Neural cell (in vitro differentiated cells): ENCODE results near the gene AGPAT2. TPM values are rescaled to one million over a fixed set of nuclear protein-coding genes. Genes with fewer than 3 reads are reported as not detected.

Source experiments
- H2AFZ ChIP-seq: fragments of 200-600, 300-800 bp; sonication (generic), shearing (Covaris generic); 2 replicates; pipeline ENCODE4 v1.6.0; 2014; ENCODE audit warnings: low read depth, mild to moderate bottlenecking, antibody characterized with exemption, low read length, moderate library complexity
- H3F3A ChIP-seq: fragments of 200-600 bp; shearing (Covaris generic); 2 replicates; pipeline ENCODE4 v1.6.1; 2016; ENCODE audit warnings: mild to moderate bottlenecking, moderate library complexity, mixed read lengths, antibody characterized with exemption, low read length; ENCODE audit not compliant: insufficient read depth, poor library complexity, severe bottlenecking
- H3K27ac ChIP-seq: fragments of 200-600, 300-800 bp; sonication (generic), shearing (Covaris generic); 2 replicates; pipeline ENCODE4 v1.5.1; 2014; ENCODE audit warnings: mild to moderate bottlenecking, low read length, moderate library complexity
- H3K27me3 ChIP-seq: fragments of 300-800, 200-600 bp; sonication (generic), shearing (Covaris generic); 2 replicates; pipeline ENCODE4 v1.6.0; 2014; ENCODE audit warnings: mild to moderate bottlenecking, low read depth, low read length, moderate library complexity; ENCODE audit not compliant: insufficient read depth
- H3K36me3 ChIP-seq: fragments of 300-800, 200-600 bp; sonication (generic), shearing (Covaris generic); 2 replicates; pipeline ENCODE4 v1.5.1; 2014; ENCODE audit warnings: mild to moderate bottlenecking, antibody characterized with exemption, low read length, moderate library complexity; ENCODE audit not compliant: insufficient read depth
- H3K4me2 ChIP-seq: fragments of 300-800, 200-600 bp; sonication (generic), shearing (Covaris generic); 2 replicates; pipeline ENCODE4 v1.6.0; 2014; ENCODE audit warnings: mild to moderate bottlenecking, low read length
- H3K4me3 ChIP-seq: fragments of 300-800, 200-600 bp; sonication (generic), shearing (Covaris generic); 2 replicates; pipeline ENCODE4 v1.5.1; 2014; ENCODE audit warnings: mild to moderate bottlenecking, low read length, moderate library complexity
- H3K79me2 ChIP-seq: fragments of 200-600 bp; shearing (Covaris generic); replicated peaks from 2 replicates; pipeline ENCODE4 v1.6.0; 2014; ENCODE audit warnings: mild to moderate bottlenecking, low read length, moderate library complexity; ENCODE audit not compliant: insufficient read depth
- H3K9ac ChIP-seq: fragments of 300-800, 200-600 bp; sonication (generic), shearing (Covaris generic); 2 replicates; pipeline ENCODE4 v1.6.1; 2016; ENCODE audit warnings: mild to moderate bottlenecking, low read length, mixed read lengths
- H3K9me2 ChIP-seq: fragments of 200-600 bp; shearing (Covaris generic); 2 replicates; pipeline ENCODE4 v1.6.1; 2016; ENCODE audit warnings: mild to moderate bottlenecking, low read length, mixed read lengths; ENCODE audit not compliant: insufficient read depth
- H3K9me3 ChIP-seq: fragments of 200-600, 300-800 bp; sonication (generic), shearing (Covaris generic); 2 replicates; pipeline ENCODE4 v1.6.1; 2016; ENCODE audit warnings: mild to moderate bottlenecking, mixed run types, low read length, moderate library complexity, mixed read lengths
- H4K20me1 ChIP-seq: fragments of 200-600 bp; shearing (Covaris generic); 2 replicates; pipeline ENCODE4 v1.6.1; 2016; ENCODE audit warnings: mild to moderate bottlenecking, mixed run types; ENCODE audit not compliant: insufficient read depth
- EP300 ChIP-seq: fragments of 450-650 bp; conservative IDR thresholded peaks from 2 replicates; pipeline ENCODE4 v1.6.1; 2014; ENCODE audit warnings: antibody characterized with exemption, mild to moderate bottlenecking, moderate library complexity; ENCODE audit not compliant: poor library complexity, severe bottlenecking
- EZH2 ChIP-seq: fragments of 200-600, 300-800 bp; shearing (Covaris generic), sonication (generic); IDR thresholded peaks from 2 replicates; pipeline ENCODE4 v1.6.1; 2014; ENCODE audit warnings: antibody characterized with exemption, low read length, borderline replicate concordance, mild to moderate bottlenecking; ENCODE audit not compliant: insufficient read depth, poor library complexity, severe bottlenecking
- MXI1 ChIP-seq: fragments of 450-650 bp; conservative IDR thresholded peaks from 2 replicates; pipeline ENCODE4 v1.6.1; 2014; ENCODE audit warnings: antibody characterized with exemption, mild to moderate bottlenecking; ENCODE audit not compliant: poor library complexity, severe bottlenecking
- POLR2AphosphoS5 ChIP-seq: IDR thresholded peaks from 2 replicates; pipeline ENCODE4 v1.6.1; 2012
- RAD21 ChIP-seq: fragments of 450-650 bp; conservative IDR thresholded peaks from 2 replicates; pipeline ENCODE4 v1.6.1; 2014; ENCODE audit warnings: antibody characterized with exemption, mild to moderate bottlenecking, moderate library complexity
- SMC3 ChIP-seq: fragments of 450-650 bp; conservative IDR thresholded peaks from 2 replicates; pipeline ENCODE4 v1.6.1; 2014; ENCODE audit warnings: antibody characterized with exemption, mild to moderate bottlenecking, moderate library complexity; ENCODE audit not compliant: poor library complexity
- TAF1 ChIP-seq: IDR thresholded peaks from 2 replicates; pipeline ENCODE4 v1.6.1; 2012; ENCODE audit warnings: low read depth
- polyA plus RNA-seq: library from polyadenylated mRNA; depleted of rRNA; stranded (reverse); fragments of >200 nt; gene quantifications from 2 replicates; pipeline ENCODE4 v1.2.3, GENCODE V29; 2014
- TF ChIP-seq, protein P1 (sequence below): fragments of 450-650 bp; IDR thresholded peaks from 2 replicates; pipeline ENCODE4 v1.5.1; 2014; ENCODE audit warnings: antibody characterized with exemption, mild to moderate bottlenecking, moderate library complexity; ENCODE audit not compliant: poor library complexity, severe bottlenecking
- TF ChIP-seq, protein P2 (sequence below): IDR thresholded peaks from 2 replicates; pipeline ENCODE4 v1.6.1; 2012; ENCODE audit warnings: borderline replicate concordance

The AGPAT2 gene
- polyA plus RNA-seq, 1 donor from 2014 or later, result 1.3 TPM

DNA sequence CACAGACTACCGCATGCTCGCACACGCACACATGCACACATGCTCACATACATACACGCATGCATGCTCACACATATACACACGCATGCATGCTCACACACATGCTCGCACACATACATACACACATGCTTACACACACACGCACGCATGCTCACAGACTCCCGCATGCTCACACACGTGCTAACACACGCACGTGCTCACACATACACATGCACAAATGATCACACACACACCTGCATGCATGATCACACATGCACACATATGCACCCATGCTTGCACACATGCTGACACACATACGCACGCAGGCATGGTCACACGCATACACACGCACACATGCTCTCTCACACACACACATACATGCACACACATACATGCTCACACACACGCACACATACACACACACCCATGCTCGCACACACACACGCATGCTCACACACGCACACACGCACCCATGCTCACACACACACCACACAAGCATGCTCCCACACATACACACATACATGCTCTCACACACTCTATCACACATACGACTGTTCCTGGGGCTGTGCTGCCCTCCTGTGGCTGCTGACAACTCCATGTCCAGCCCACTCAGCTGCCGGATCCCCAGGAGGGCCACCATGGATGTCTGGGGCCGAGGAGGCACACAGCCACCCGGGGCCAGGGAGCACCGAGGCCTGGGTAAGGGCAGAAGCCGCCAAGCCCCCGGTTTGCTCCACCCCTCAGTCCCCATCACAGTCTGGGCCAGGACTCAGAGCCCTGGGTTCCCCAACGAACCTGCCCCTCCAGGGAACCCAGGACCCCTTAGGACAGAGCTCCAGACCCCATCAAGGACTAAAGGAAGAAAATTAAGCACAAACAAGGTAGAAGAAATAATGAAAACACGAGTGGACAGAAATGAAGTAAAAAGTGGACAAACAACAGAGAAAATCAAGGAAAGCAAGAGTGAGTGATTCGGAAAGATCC is 55.9 kb downstream of the AGPAT2 start:
- H3K36me3 ChIP-seq, result no peaks in the 10 kb centered on the region
- no peaks in the 10 kb centered on the region for H3K27me3 ChIP-seq
- no peaks in the 10 kb centered on the region for H3K9me3 ChIP-seq
- H3K9me2 ChIP-seq, result no peaks in the 10 kb centered on the region
- H2AFZ ChIP-seq, result no peak overlapping the region
- H3F3A ChIP-seq, result no peaks in the 10 kb centered on the region
- H3K27ac ChIP-seq, result no peak overlapping the region
- TF ChIP-seq EZH2 (no peak), RAD21 (peak; percentile 99), TAF1 (no peak), POLR2AphosphoS5 (peak; percentile 49), EP300 (peak; percentile 39), SMC3 (peak; percentile 99), MXI1 (peak; percentile 53)
- TF ChIP-seq, protein P1, sequence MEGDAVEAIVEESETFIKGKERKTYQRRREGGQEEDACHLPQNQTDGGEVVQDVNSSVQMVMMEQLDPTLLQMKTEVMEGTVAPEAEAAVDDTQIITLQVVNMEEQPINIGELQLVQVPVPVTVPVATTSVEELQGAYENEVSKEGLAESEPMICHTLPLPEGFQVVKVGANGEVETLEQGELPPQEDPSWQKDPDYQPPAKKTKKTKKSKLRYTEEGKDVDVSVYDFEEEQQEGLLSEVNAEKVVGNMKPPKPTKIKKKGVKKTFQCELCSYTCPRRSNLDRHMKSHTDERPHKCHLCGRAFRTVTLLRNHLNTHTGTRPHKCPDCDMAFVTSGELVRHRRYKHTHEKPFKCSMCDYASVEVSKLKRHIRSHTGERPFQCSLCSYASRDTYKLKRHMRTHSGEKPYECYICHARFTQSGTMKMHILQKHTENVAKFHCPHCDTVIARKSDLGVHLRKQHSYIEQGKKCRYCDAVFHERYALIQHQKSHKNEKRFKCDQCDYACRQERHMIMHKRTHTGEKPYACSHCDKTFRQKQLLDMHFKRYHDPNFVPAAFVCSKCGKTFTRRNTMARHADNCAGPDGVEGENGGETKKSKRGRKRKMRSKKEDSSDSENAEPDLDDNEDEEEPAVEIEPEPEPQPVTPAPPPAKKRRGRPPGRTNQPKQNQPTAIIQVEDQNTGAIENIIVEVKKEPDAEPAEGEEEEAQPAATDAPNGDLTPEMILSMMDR, result peak; percentile 98
- TF ChIP-seq, protein P2, sequence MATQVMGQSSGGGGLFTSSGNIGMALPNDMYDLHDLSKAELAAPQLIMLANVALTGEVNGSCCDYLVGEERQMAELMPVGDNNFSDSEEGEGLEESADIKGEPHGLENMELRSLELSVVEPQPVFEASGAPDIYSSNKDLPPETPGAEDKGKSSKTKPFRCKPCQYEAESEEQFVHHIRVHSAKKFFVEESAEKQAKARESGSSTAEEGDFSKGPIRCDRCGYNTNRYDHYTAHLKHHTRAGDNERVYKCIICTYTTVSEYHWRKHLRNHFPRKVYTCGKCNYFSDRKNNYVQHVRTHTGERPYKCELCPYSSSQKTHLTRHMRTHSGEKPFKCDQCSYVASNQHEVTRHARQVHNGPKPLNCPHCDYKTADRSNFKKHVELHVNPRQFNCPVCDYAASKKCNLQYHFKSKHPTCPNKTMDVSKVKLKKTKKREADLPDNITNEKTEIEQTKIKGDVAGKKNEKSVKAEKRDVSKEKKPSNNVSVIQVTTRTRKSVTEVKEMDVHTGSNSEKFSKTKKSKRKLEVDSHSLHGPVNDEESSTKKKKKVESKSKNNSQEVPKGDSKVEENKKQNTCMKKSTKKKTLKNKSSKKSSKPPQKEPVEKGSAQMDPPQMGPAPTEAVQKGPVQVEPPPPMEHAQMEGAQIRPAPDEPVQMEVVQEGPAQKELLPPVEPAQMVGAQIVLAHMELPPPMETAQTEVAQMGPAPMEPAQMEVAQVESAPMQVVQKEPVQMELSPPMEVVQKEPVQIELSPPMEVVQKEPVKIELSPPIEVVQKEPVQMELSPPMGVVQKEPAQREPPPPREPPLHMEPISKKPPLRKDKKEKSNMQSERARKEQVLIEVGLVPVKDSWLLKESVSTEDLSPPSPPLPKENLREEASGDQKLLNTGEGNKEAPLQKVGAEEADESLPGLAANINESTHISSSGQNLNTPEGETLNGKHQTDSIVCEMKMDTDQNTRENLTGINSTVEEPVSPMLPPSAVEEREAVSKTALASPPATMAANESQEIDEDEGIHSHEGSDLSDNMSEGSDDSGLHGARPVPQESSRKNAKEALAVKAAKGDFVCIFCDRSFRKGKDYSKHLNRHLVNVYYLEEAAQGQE, result no peak
- H3K9ac ChIP-seq, result no peak overlapping the region
- no peak overlapping the region for H3K4me3 ChIP-seq
- H3K4me2 ChIP-seq, result no peak overlapping the region
- H4K20me1 ChIP-seq, result no peaks in the 10 kb centered on the region
- H3K79me2 ChIP-seq, result no peaks in the 10 kb centered on the region

DNA sequence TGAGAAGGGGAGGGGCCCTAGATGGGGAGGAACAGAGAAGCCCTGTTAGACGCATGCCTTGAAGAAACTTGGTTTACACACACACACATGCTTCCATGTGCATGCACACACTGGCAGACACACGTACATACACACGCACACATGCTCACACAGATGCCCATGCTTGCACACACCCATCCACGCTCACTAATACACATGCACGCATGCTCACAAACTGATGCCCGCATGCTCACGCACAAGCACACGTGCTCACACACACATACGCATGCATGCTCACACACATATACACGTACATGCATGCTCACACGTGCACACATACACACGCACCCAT is 56.6 kb downstream of the AGPAT2 start:
- no peak overlapping the region for H3K4me3 ChIP-seq
- no peak overlapping the region for H3K9ac ChIP-seq
- no peaks in the 10 kb centered on the region for H3F3A ChIP-seq
- no peaks in the 10 kb centered on the region for H3K36me3 ChIP-seq
- H3K9me2 ChIP-seq, result no peaks in the 10 kb centered on the region
- H4K20me1 ChIP-seq, result no peaks in the 10 kb centered on the region
- H2AFZ ChIP-seq, result no peak overlapping the region
- H3K9me3 ChIP-seq, result no peaks in the 10 kb centered on the region
- no peak overlapping the region for H3K27ac ChIP-seq
- H3K27me3 ChIP-seq, result no peaks in the 10 kb centered on the region
- H3K79me2 ChIP-seq, result no peaks in the 10 kb centered on the region
- no peak overlapping the region for H3K4me2 ChIP-seq
- TF ChIP-seq EZH2, result no peak
- TF ChIP-seq RAD21, result no peak
- TF ChIP-seq SMC3, result no peak
- no peak for TF ChIP-seq TAF1
- no peak for TF ChIP-seq EP300
- TF ChIP-seq, protein P1, result no peak
- TF ChIP-seq, protein P2, result no peak
- no peak for TF ChIP-seq MXI1
- no peak for TF ChIP-seq POLR2AphosphoS5
